Glomerular visceral epithelial cell (primary cell): Measurements from ENCODE around the gene TMEM69.
"Not testable (repeated sequence)": the region's sequence is repeated elsewhere in the genome, so short reads cannot be mapped to it uniquely, and the experiment has no call there.

Experiments
- DNase-seq: peaks from one replicate; pipeline ENCODE4 v3.0.0-alpha.2; 2016; ENCODE audit errors: extremely low spot score

TMEM69 gene

GRCh38 chr1:45730780-45731319 is 42.9 kb downstream of the TMEM69 start:
- no peak for DNase-seq

GRCh38 chr1:45739137-45739536 is 51.2 kb downstream of the TMEM69 start:
- DNase-seq = no peak

- not testable (repeated sequence) for DNase-seq
These were observed 51.7 kb downstream of the TMEM69 start for GRCh38 chr1:45739641-45740156.
